ENCODE results near the gene CADM2.

DNA sequence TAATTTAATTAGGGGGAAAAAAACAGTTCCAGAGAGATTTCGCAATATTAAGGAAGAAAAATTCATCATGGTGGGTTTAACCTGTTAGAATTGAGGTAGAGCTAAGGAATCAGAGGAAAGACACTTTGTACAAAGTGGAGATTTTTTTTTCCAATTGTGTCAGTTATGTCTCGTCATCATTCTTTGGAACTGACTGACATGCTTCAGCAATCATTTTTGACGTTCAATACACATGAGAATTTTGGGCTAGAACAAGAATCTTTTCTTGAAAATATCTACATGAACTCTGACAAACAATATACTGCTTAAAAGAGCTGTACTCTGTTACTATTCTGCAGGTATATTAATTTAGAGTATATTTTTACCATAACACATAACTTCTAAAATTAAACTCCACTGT lies 878.6 kb downstream of the CADM2 start:
- TF ChIP-seq CTCF (IDR thresholded peaks at IDR 0.05; ENCODE audit: low read depth, low read length, poor library complexity, severe bottlenecking) (no peak), EZH2phosphoT487 (IDR thresholded peaks at IDR 0.05; ENCODE audit: borderline replicate concordance, low read length) (no peak)

Measured in DOHH2 (cell line).